CD1c-positive myeloid dendritic cell (primary cell): ENCODE data around the gene SNX32.

ENCODE experiments used
- DNase-seq: peaks from one replicate; pipeline ENCODE4 v3.0.0-alpha.2; 2016; ENCODE audit errors: extremely low spot score

Gene SNX32

DNA sequence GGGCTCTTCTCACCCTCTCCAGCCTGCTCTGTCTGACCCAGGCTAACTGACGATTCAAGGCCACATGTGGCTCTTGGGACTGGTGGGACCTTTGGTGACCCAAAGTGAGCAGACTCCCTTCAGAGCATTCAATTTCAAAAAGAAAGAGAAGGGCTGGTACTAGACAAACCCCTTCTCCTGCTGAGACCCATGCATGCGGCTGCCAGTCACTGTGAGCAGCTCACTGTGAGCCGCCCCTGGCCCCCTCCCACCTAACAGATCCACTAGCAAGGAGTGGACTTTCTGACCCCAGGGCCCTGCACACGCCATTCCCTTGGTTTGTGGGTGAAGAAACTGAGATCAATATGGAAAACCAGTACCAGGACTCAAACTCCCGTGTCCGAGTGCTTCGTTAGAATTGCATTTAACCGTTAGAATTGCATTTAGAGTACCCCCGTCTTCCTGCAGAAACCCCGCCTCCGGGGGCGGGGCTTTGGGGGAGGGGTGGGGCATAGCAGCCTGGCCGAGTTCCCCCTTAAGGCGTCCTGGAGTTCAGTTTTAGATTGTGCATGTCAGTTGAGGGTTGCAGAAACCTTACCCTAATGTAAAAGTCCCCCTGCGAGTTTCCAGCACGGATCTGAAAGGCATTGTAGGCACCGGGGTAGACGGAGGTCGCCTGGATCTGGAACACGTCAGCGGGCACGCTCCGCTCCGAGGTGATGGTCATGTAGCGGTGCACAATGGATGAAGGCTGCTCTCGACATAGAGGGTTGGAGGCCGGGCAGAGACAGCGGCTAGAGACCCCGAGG lies 33.7 kb downstream of the SNX32 start:
- DNase-seq, result no peak

DNA sequence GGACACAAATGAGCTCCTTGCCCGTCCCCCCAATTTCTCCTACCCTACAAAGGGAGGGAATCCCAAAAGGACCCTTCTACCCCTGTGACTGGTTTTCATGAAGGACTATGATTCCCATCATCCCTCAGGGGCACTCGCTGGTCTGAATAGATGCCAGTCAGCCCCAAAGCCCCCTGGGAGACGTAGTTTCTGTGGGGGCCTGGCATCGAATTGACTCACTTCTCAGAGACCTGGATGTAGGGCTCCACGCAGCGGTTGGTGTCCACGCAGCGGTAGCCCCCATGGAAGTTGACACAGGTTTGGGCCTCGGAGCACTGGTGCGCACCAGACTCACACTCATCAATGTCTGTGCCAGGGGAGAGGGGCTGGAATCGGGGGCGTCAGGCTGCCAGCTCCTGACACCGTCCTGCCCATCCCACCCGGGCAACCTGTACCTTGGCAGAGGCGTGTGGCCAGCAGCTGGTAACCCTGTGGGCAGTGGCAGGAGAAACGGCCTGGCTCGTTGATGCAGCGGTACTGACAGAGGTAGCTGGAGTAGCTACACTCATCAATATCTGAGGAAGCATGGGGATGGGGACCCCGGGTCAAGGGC lies 34.4 kb downstream of the SNX32 start:
- no peak for DNase-seq

DNA sequence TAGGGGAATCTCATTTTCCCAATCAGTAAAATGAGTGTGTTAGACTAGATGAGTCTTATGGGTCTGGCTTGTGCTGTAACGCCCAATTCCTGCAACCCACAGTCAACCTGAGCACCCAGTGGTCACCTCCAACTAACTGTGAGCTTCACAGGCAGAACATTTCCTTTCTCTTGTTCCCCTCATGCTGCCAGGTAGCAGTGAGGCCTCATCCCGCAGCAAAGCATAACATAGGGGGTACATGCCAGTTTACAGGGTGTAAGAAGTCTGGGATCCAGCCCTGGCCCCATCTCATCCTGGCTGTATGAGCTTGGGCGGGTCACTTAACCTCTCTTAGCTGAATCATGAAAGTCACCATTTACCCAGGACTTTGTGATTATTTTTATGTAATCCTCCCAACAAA lies 35.1 kb downstream of the SNX32 start:
- no peak for DNase-seq

GRCh38 chr11:65869643-65870306 lies 36.0 kb downstream of the SNX32 start:
- DNase-seq, result no peak

DNA sequence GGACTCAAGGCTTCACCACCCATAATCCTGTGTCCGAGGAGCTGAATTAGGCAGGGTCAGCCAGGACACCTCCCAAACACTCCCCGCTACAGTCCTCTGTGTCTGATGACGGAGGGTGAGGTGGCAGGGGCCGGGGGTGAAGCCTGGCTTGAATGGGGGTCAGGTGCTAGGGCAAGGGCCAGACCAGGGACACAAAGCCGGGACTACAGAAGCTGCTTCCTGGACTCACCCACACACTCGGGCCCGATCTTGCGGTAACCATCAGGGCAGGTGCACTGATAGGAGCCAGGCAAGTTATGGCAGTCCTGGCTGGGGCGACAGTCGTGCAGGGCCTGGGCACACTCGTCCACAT lies 36.5 kb downstream of the SNX32 start:
- DNase-seq, result no peak

DNA sequence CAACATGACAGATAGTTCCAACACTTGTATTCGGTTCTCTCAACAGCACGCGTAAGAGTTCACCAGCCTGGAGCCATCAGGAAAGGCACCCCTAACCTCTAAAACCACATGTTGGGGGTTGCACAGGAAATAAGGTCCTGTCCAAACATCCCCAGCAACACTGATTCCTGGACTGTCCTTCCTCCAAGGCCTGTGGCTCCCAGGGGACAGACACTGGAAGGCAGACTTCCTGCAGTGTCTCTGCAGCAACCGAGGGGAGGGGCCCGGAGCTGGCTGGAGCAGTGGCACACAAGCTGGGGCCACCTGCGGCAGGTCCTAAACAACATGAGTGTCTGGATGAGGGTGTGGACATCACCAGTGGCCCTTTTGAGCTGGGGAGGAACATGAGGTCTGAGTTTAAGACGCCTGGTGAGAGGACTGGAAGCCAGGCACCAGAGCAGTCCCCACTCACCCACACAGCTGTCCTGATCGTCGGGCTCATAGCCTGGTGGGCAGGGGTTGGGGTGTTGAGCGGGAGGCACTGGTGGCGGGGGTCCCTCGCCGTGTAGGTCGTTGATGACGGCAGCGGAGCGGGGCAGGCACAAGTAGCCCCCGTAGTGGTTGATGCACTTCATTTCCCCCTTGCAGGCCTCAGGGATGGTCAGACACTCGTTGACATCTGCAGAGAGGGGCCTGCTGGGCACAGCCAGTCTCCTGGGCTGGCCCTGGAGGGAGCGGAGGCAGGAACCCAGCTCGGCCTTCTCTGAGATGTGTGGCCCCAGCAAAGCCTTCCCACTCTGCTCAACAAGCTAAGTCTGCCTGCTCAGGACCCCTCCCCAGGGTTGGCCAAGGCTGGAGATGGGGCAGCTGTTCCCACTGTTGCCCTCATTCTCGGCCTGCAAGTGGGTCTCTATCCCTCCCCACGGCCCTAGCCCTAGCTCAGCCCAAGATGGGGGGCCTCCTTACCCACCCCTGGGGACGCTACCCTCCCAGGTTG lies 37.2 kb downstream of the SNX32 start:
- no peak for DNase-seq

DNA sequence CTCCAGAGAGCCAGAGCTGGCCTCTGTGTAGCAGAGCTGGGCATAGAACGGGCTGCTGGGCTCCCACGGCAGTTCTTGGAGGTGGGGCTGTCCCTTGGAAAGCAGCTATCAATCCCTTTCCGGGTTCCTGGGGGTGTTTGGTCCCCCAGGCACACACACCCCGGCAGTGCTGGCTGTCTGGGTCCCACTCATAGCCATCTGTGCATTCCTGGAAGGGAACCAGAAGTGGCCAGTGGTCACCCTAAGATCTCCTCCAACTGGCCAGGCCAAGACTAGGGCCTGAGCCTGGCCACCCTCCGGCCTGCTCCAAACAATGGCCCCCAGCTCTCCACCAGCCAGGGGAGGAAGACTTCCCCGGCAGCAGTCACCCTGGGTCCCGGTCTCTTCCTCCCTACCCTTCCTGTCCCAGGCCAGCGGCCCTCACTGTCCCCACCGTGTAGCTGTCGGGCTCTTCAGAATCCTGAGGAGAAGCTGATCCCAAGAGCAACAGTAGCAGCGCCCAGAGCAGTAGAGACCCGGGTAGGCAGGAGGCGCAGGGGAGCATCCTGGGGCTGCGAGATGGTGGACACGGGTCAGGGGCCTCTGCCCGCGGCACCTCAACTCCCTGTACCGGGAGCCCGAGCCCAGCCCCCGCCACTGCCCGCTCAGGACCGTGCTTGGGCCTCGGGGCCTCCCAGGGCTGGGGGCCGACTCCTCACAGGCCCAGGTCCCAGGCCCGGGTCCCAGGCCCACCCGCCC lies 38.2 kb downstream of the SNX32 start:
- no peak for DNase-seq

DNA sequence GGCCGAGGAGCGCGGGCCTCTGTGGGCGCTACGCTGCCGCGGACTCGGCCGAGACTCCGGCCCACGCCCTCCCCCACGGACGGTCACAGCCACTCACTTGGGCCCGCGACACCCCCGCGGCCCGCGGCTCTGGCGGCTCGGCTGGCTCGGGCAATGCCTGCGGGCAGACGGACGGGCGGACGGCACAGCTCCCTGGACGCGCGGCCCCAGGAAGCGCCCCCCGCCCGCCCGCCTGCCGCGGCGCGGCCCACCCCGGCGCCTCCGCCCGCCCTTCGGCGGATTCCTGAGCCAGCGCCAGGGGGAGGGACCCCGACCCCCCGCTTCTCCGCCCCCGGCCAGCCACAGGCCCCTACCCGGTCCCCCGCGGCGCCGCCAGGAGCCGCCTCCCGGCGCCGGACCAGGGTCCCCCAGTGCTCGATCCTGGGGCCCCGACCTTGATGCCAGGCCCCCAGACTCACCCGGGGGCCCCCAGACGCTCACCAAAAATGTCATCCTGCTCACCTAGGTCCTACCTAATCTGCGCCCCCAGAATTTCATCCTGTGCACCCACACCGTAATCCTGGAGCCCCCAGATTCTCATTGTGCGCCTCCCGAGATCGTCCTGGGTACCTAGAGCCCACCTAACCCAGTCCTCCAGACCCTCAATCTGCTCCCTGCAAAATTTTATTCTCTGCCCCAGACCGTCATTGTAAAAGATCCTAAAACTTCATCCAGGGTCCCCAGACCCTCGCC lies 39.0 kb downstream of the SNX32 start, which contains the start of gene EFEMP2:
Gene EFEMP2, minus strand, starts transcription at position 215 of the 732 bp plus-strand sequence. CDS start 446 bp downstream, outside the sequence.
- no peak for DNase-seq

GRCh38 chr11:65873318-65874156 lies 39.8 kb downstream of the SNX32 start:
- peak; percentile 95 for DNase-seq

DNA sequence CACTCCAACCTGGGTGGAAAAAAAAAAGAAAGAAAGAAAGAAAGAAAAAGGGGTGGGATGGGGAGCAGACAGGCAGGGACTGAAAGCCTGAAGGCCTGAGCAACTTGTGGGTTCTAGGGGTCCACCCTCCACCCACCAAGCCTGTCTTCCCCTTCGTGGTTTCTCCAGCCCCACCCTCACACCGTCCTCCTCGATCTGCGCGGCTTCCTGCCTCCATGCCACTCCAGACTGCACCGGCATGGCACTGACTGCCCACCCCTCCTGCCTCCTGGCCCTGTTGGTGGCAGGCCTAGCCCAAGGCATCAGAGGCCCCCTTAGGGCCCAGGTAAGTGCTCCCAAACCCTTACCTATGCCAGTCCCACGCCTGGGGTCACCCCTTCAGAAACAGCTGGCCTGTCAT lies 45.9 kb downstream of the SNX32 start, which contains the start of gene CTSW:
Gene CTSW, plus strand, starts transcription at position 221 of the 400 bp plus-strand sequence. Its CDS starts 18 bp downstream, at position 239.
- peak; percentile 41 for DNase-seq

GRCh38 chr11:65880027-65880426 lies 46.3 kb downstream of the SNX32 start:
- no peak for DNase-seq

DNA sequence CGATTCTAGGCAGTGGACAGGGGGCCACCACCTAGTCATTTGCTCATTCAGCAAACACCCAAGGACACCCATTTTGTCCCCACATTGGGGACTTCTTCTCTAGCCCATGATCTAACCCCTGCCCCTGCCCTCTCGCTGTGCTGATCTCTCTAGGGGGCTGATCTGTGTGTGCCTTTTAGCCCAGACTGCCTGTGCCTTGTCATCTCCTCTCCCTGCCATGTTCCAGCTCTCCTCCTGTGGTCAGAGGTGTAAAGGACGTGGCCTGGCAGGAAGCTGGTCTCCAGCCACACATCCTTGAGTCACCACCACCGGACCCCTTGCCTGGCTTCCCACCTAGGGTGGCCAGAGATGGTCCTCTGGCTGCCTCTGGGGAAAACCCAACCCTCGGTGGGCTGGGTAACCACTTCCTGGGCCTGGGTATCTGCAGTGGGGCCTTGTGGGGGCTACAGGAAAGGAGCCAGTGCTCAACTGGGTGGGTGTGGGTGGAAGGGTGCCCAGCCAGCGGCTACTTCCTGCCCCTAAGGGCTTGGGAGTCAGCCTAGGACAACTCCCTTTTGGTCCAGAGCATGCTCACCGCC lies 47.2 kb downstream of the SNX32 start:
- no peak for DNase-seq

GRCh38 chr11:65882120-65883057 lies 48.6 kb downstream of the SNX32 start:
- DNase-seq, result no peak

DNA sequence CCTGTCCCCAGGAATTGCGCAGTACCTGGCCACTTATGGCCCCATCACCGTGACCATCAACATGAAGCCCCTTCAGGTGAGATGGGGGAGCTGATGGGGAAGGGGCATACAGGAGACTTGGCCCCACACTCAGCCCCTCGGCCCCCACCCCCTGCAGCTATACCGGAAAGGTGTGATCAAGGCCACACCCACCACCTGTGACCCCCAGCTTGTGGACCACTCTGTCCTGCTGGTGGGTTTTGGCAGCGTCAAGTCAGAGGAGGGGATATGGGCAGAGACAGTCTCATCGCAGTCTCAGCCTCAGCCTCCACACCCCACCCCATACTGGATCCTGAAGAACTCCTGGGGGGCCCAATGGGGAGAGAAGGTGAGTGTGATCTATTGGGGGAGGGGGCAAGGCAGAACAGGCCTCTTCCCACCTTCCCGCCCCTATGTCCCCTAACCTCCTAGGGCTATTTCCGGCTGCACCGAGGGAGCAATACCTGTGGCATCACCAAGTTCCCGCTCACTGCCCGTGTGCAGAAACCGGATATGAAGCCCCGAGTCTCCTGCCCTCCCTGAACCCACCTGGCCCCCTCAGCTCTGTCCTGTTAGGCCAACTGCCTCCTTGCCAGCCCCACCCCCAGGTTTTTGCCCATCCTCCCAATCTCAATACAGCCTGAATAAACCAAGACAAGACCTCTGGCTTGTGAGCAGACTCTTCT lies 49.4 kb downstream of the SNX32 start:
- no peak for DNase-seq

GRCh38 chr11:65883786-65884715 lies 50.3 kb downstream of the SNX32 start:
- DNase-seq, result no peak

DNA sequence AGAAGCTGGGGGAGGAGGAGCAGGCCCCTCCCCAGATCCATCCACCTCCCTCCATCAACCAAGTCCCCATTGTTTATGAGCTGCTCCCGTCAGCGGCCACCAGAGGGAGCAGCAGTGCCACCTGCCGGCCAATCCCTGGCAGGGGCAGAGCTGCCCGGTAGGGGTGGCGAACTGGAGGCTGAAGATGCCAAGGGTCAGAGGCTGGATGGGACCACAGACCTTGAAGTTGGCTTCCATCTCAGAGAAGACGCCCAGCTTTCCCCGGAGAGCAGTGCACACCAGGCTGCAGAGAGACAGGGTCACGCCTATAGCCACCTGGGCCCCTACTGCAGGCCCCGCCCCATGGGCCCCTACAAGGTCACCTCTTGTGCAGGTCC lies 50.9 kb downstream of the SNX32 start:
- peak; percentile 89 for DNase-seq
